K562 (cell line): ENCODE data around the gene SMPDL3B.

ENCODE experiments used
- SNRNP70 ChIP-seq: fragments of 200-400 bp; formaldehyde crosslinking; optimal IDR thresholded peaks from 2 replicates; pipeline ENCODE3; 2017; ENCODE audit warnings: low read depth, low read length
- ZNF174 ChIP-seq: fragments of 250-450 bp; sonication (Bioruptor Pico); IDR thresholded peaks from 2 replicates; pipeline ENCODE4 v1.4.0; 2020; ENCODE audit warnings: mild to moderate bottlenecking

- no peak for TF ChIP-seq ZNF174 (CRISPR knock-in tag)
- no peak for TF ChIP-seq SNRNP70
Measured at GRCh38 chr1:27940870-27941560, 6.2 kb downstream of the SMPDL3B start.
